HCT116 (cell line): ENCODE measurements around the gene TMEM53. TPM values are rescaled to one million over a fixed set of nuclear protein-coding genes. Genes with fewer than 3 reads are reported as not detected.

ENCODE experiments used
- ATAC-seq: fragments of 200-7000 bp; cut with Tn5 transposase; 2 replicates; pipeline ENCODE4 v1.9.1; 2020; ENCODE audit warnings: mild to moderate bottlenecking, moderate library complexity
- BruUV-seq: library from RNA; stranded (reverse); fragments of 400-500 nt; replicated peaks from 2 replicates; lab custom pipeline; 2021; lab: Mats Ljungman, UMichigan
- CTCF ChIA-PET: fragments of 300-600 bp; sonication (Branson Sonifier 250); formaldehyde crosslinking; loops from one replicate; lab custom pipeline; 2021; ENCODE audit warnings: antibody characterized with exemption; lab: Charles Lee
- POLR2A ChIA-PET: fragments of 300-600, 350-600 bp; sonication (Branson Sonifier 250); formaldehyde crosslinking; loops from one replicate; lab custom pipeline; 2021; ENCODE audit warnings: antibody characterized with exemption; lab: Charles Lee
- RAD21 ChIA-PET, 2 experiments: fragments of 300-600 bp; sonication (Branson Sonifier 250); formaldehyde crosslinking; loops; one replicate each; lab custom pipeline; 2023; ENCODE audit warnings: low total read pairs in 2 of 2; ENCODE audit not compliant: uncharacterized antibody in 2 of 2, unreplicated experiment in 2 of 2, low non-redundant PET in 1 of 2; lab: Charles Lee
- DNase-seq: peaks from one replicate; pipeline ENCODE4 v3.0.0-alpha.2; 2010; ENCODE audit warnings: low read depth, low spot score
- H2AFZ ChIP-seq: fragments of 200-600 bp; shearing (Covaris generic), sonication (generic); 2 replicates; pipeline ENCODE4 v1.6.1; 2017; ENCODE audit warnings: low read depth, mixed run types, mixed read lengths, antibody characterized with exemption, low read length; ENCODE audit not compliant: poor library complexity, severe bottlenecking
- H3K27ac ChIP-seq: 2 replicates; pipeline ENCODE4 v1.5.1; 2012; ENCODE audit warnings: low read depth, low read length
- H3K27me3 ChIP-seq: fragments of 200-600 bp; sonication (generic); 2 replicates; pipeline ENCODE4 v1.6.1; 2016; ENCODE audit warnings: mixed run types, low read length, mixed read lengths; ENCODE audit not compliant: insufficient read depth
- H3K36me3 ChIP-seq, 2 experiments: fragments of 200-500 bp in 1 of 2; fragments of 200-600 bp in 1 of 2; sonication (Bioruptor generic) in 1 of 2; sonication (generic) in 1 of 2; 2 replicates each; pipeline versions ENCODE4 v1.5.1 to v1.6.1; 2014 to 2016; ENCODE audit warnings: low read length in 2 of 2, inconsistent platforms in 1 of 2, mixed read lengths in 1 of 2, mixed run types in 1 of 2; ENCODE audit not compliant: insufficient read depth in 2 of 2, control insufficient read depth in 1 of 2
- H3K4me1 ChIP-seq, 2 experiments: fragments of 200-600 bp in 1 of 2; sonication (generic) in 1 of 2; 2 replicates each; pipeline versions ENCODE4 v1.5.1 to v1.6.1; 2012 to 2017; ENCODE audit warnings: low read length in 2 of 2, inconsistent platforms in 1 of 2, mild to moderate bottlenecking in 1 of 2, mixed read lengths in 1 of 2, mixed run types in 1 of 2, moderate library complexity in 1 of 2; ENCODE audit not compliant: insufficient read depth in 2 of 2, control insufficient read depth in 1 of 2
- H3K4me2 ChIP-seq: fragments of 200-600 bp; sonication (generic); 2 replicates; pipeline ENCODE4 v1.6.1; 2017; ENCODE audit warnings: mixed run types, low read length, mixed read lengths
- H3K4me3 ChIP-seq, 2 experiments: fragments of 200-600 bp in 1 of 2; sonication (generic) in 1 of 2; replicated peaks in 1 of 2; 2 replicates each; pipeline ENCODE4 v1.5.1; 2011 to 2016; ENCODE audit warnings: low read length in 2 of 2, control low read depth in 1 of 2, low read depth in 1 of 2, mild to moderate bottlenecking in 1 of 2, mixed read lengths in 1 of 2, mixed run types in 1 of 2
- H3K79me2 ChIP-seq: fragments of 200-600 bp; sonication (generic); 2 replicates; pipeline ENCODE4 v1.6.1; 2017; ENCODE audit warnings: mild to moderate bottlenecking, mixed run types, low read length, moderate library complexity, mixed read lengths; ENCODE audit not compliant: insufficient read depth
- H3K9ac ChIP-seq: fragments of 200-600 bp; sonication (generic); 2 replicates; pipeline ENCODE4 v1.6.1; 2016; ENCODE audit warnings: low read length, mixed read lengths
- H3K9me2 ChIP-seq: fragments of 200-600 bp; sonication (generic), shearing (Covaris generic); 2 replicates; pipeline ENCODE4 v1.6.1; 2017; ENCODE audit warnings: mixed run types, mild to moderate bottlenecking, moderate library complexity; ENCODE audit not compliant: insufficient read depth
- H3K9me3 ChIP-seq, 2 experiments: fragments of 200-500 bp in 1 of 2; fragments of 200-600 bp in 1 of 2; sonication (Bioruptor generic) in 1 of 2; sonication (generic) in 1 of 2; 2 replicates each; pipeline ENCODE4 v1.6.1; 2014 to 2017; ENCODE audit warnings: low read length in 2 of 2, mixed read lengths in 2 of 2, inconsistent platforms in 1 of 2, low read depth in 1 of 2, mild to moderate bottlenecking in 1 of 2, mixed run types in 1 of 2, moderate library complexity in 1 of 2; ENCODE audit not compliant: control insufficient read depth in 1 of 2, insufficient read depth in 1 of 2
- H4K20me1 ChIP-seq: fragments of 200-600 bp; sonication (generic), shearing (Covaris generic); 2 replicates; pipeline ENCODE4 v1.6.1; 2017; ENCODE audit warnings: mixed run types, mild to moderate bottlenecking, moderate library complexity; ENCODE audit not compliant: insufficient read depth
- ATF3 ChIP-seq: IDR thresholded peaks from 2 replicates; pipeline ENCODE4 v1.6.1; 2012
- CBX3 ChIP-seq: IDR thresholded peaks from 2 replicates; pipeline ENCODE4 v1.6.1; 2012; ENCODE audit warnings: low read depth
- CEBPB ChIP-seq: IDR thresholded peaks from 2 replicates; pipeline ENCODE4 v1.6.1; 2012; ENCODE audit warnings: low read depth
- EGR1 ChIP-seq: IDR thresholded peaks from 2 replicates; pipeline ENCODE4 v1.6.1; 2012; ENCODE audit warnings: low read depth
- EZH2 ChIP-seq: fragments of 200-600 bp; sonication (generic); IDR thresholded peaks from 2 replicates; pipeline ENCODE4 v1.6.1; 2017; ENCODE audit warnings: antibody characterized with exemption, mixed run types
- FOSL1 ChIP-seq: IDR thresholded peaks from 2 replicates; pipeline ENCODE4 v1.6.1; 2012; ENCODE audit warnings: low read depth
- JUND ChIP-seq: IDR thresholded peaks from 2 replicates; pipeline ENCODE4 v1.6.1; 2012
- POLR2A ChIP-seq: IDR thresholded peaks from 2 replicates; pipeline ENCODE4 v1.7.0; 2011; ENCODE audit warnings: borderline replicate concordance; ENCODE audit not compliant: insufficient read depth, insufficient read length; ENCODE audit errors: extremely low read depth
- POLR2AphosphoS5 ChIP-seq: IDR thresholded peaks from 2 replicates; pipeline ENCODE4 v1.6.1; 2011; ENCODE audit warnings: mild to moderate bottlenecking, low read depth, low read length, moderate library complexity
- RAD21 ChIP-seq: IDR thresholded peaks from 2 replicates; pipeline ENCODE4 v1.6.1; 2012; ENCODE audit warnings: low read depth, mild to moderate bottlenecking
- SIN3A ChIP-seq: IDR thresholded peaks from 2 replicates; pipeline ENCODE4 v1.6.1; 2012; ENCODE audit warnings: low read depth
- YY1 ChIP-seq: IDR thresholded peaks from 2 replicates; pipeline ENCODE4 v1.6.1; 2011; ENCODE audit warnings: low read length, low read depth, moderate library complexity, mild to moderate bottlenecking; ENCODE audit not compliant: insufficient replicate concordance; ENCODE audit errors: extremely low read depth
- ZFX ChIP-seq: fragments of 450-650 bp; IDR thresholded peaks from 2 replicates; pipeline ENCODE4 v1.6.1; 2017
- ZNF274 ChIP-seq: fragments of 200-500 bp; sonication (Bioruptor generic); IDR thresholded peaks from 2 replicates; pipeline ENCODE4 v1.6.1; 2014; ENCODE audit warnings: mild to moderate bottlenecking, low read depth, low read length, inconsistent platforms
- intact Hi-C: fragments of 100-400 bp; cut with micrococcal nuclease; formaldehyde crosslinking; loops from 2 replicates; pipeline ENCODE4 v1.10.0; 2022
- total RNA-seq: library from RNA; stranded (reverse); gene quantifications from one replicate; pipeline ENCODE4 v1.2.1, GENCODE V29; 2021; ENCODE audit not compliant: unreplicated experiment
- TF ChIP-seq, protein P1 (sequence below): IDR thresholded peaks from 2 replicates; pipeline ENCODE4 v1.6.1; 2012; ENCODE audit warnings: low read depth
- TF ChIP-seq, protein P2 (sequence below): IDR thresholded peaks from 2 replicates; pipeline ENCODE4 v1.6.1; 2012

Gene TMEM53
- total RNA-seq, 1 experiment from 2014 or later, result 10.8 TPM

GRCh38 chr1:44693159-44693558, 18.9 kb upstream of the TMEM53 start (continued):
- no peak for TF ChIP-seq ATF3
- no peak for TF ChIP-seq ZFX
- TF ChIP-seq, protein P1, sequence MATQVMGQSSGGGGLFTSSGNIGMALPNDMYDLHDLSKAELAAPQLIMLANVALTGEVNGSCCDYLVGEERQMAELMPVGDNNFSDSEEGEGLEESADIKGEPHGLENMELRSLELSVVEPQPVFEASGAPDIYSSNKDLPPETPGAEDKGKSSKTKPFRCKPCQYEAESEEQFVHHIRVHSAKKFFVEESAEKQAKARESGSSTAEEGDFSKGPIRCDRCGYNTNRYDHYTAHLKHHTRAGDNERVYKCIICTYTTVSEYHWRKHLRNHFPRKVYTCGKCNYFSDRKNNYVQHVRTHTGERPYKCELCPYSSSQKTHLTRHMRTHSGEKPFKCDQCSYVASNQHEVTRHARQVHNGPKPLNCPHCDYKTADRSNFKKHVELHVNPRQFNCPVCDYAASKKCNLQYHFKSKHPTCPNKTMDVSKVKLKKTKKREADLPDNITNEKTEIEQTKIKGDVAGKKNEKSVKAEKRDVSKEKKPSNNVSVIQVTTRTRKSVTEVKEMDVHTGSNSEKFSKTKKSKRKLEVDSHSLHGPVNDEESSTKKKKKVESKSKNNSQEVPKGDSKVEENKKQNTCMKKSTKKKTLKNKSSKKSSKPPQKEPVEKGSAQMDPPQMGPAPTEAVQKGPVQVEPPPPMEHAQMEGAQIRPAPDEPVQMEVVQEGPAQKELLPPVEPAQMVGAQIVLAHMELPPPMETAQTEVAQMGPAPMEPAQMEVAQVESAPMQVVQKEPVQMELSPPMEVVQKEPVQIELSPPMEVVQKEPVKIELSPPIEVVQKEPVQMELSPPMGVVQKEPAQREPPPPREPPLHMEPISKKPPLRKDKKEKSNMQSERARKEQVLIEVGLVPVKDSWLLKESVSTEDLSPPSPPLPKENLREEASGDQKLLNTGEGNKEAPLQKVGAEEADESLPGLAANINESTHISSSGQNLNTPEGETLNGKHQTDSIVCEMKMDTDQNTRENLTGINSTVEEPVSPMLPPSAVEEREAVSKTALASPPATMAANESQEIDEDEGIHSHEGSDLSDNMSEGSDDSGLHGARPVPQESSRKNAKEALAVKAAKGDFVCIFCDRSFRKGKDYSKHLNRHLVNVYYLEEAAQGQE, result no peak
- no peak for TF ChIP-seq POLR2A
- TF ChIP-seq JUND, result peak; percentile 90
- TF ChIP-seq CEBPB, result 0 out of 2 replicates have a peak, but pooled peaks have one; percentile 30
- TF ChIP-seq CBX3, result peak; percentile 82; the same call in 1 of the 2 replicates
- TF ChIP-seq EZH2, result no peak
- TF ChIP-seq YY1, result no peak
- TF ChIP-seq ZNF274, result no peak
- TF ChIP-seq RAD21, result no peak
- TF ChIP-seq, protein P2, sequence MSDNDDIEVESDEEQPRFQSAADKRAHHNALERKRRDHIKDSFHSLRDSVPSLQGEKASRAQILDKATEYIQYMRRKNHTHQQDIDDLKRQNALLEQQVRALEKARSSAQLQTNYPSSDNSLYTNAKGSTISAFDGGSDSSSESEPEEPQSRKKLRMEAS, result no peak
- no peak for TF ChIP-seq SIN3A

DNA sequence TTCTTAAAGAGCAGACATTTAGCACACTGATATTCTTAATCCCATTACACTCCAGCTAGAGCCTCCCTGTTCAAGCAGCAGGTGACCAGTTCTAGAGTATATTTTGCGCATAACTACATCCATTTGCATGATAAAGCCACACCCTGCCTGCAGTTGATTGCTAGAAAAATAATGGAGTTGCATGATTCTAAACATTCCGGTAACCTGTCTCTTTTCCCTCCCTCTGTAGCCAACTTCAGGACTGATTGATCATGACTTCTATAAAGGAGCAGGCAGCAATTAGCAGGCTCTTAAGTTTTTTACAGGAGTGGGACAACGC, 15.1 kb upstream of the TMEM53 start:
- POLR2A ChIA-PET, result interaction anchor here (1.0 to 2.7 kb wide), 2 partner anchors 9 to 32 kb away, joined by 3 to 24 read pairs; no protein-coding TSS in a partner anchor
- BruUV-seq, result no TSS peak

More for the DNA sequence above, 15.1 kb upstream of the TMEM53 start:
- H3K9ac ChIP-seq, result no peak overlapping the region
- RAD21 ChIA-PET, result no interaction called here
- peaks cover 31 to 47% of the 10 kb centered on the region in 2 experiments for H3K4me1 ChIP-seq
- H3K9me2 ChIP-seq, result no peaks in the 10 kb centered on the region
- peak overlapping the region in 1 of 2 experiments; percentile 10; a peak in 1 of 4 replicates for H3K4me3 ChIP-seq
- no peak overlapping the region; the same call in 1 of the 2 replicates for H3K27ac ChIP-seq
- H4K20me1 ChIP-seq, result no peaks in the 10 kb centered on the region
- peak overlapping the region; percentile 64 for H3K4me2 ChIP-seq
- peak; percentile 54 for ATAC-seq
- no peaks in the 10 kb centered on the region for H3K9me3 ChIP-seq
- no peaks in the 10 kb centered on the region for H3K79me2 ChIP-seq
- TF ChIP-seq POLR2A (no peak), JUND (no peak), POLR2AphosphoS5 (no peak), ZFX (no peak), EGR1 (no peak), FOSL1 (no peak)
- TF ChIP-seq, all 23 proteins: peak for 0
- no peak overlapping the region for H2AFZ ChIP-seq
- no peak for DNase-seq
- CTCF ChIA-PET, result no interaction called here
- no peaks in the 10 kb centered on the region for H3K27me3 ChIP-seq
- intact Hi-C loops, result no loop called here
- no peaks in the 10 kb centered on the region for H3K36me3 ChIP-seq
